Mononuclear cell (primary cell): ENCODE data around the gene MELTF. TPM values are rescaled to one million over a fixed set of nuclear protein-coding genes. Genes with fewer than 3 reads are reported as not detected.

Experiments
- H3K27me3 ChIP-seq: 2 replicates; pipeline ENCODE4 v1.6.0; 2011; ENCODE audit warnings: low read length, control low read depth; ENCODE audit not compliant: insufficient read depth
- H3K4me1 ChIP-seq: 2 replicates; pipeline ENCODE4 v1.5.1; 2011; ENCODE audit warnings: mild to moderate bottlenecking, low read length, control low read depth; ENCODE audit not compliant: insufficient read depth
- H3K4me3 ChIP-seq: 2 replicates; pipeline ENCODE4 v1.5.1; 2011; ENCODE audit warnings: mild to moderate bottlenecking, low read length, moderate library complexity
- H3K9me3 ChIP-seq: 2 replicates; pipeline ENCODE4 v1.5.1; 2011; ENCODE audit warnings: low read depth, mild to moderate bottlenecking, control low read depth, low read length
- total RNA-seq: library from RNA; depleted of rRNA; stranded (reverse); fragments of >200 nt; gene quantifications from one replicate; pipeline ENCODE4 v1.2.3, GENCODE V29; 2012

The MELTF gene
- total RNA-seq, 1 donor: 9.1 TPM

DNA sequence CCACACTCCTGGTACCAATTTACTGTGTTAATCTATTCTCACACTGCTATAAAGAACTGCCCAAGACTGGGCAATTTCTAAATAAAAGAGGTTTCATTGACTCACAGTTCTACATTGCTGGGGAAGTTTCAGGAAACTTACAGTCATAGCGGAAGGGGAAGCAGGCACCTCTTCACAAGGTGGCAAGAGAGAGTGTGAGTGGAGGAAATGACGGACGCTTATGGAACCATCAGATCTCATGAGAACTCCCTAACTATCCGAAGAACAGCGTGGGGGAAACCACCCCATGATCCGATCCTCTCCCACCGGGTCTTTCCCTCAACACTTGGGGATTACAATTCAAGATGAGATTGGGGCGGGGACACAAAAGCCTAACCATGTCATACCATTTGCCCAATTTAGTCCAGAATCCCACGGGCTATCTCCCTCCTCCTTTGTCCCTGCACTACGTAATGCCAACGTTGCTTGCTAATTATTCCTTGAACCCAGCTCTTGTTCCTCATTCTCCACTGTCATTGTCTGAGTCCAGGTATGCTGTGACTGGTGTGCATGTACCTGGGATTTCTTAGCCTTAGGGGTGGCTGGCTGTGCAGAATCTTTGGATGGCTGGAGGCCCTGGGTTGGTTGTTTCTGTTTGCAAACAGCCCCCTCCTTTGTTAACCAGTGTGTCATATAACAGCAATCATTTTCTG, 64.4 kb downstream of the MELTF start:
- Histone ChIP-seq H3K4me1 (peaks cover 8% of the 10 kb centered on the region), H3K9me3 (no peaks in the 10 kb centered on the region), H3K4me3 (no peak overlapping the region), H3K27me3 (no peaks in the 10 kb centered on the region)

DNA sequence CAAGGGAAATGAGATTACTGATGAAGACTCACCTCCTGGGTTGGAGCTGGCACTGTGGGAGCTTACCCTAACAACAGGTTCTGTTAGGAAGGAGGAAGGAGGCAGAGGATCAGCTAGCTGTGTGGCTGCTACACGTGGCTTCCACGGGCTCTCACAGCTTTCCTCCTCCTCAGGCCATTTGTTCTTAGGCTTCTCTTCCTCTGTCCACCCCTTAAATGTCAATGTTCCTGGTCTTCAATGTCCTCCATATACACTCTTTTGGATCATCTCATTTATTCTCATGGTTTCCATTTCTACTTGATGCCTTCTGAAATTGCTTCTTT, 66.0 kb downstream of the MELTF start:
- Histone ChIP-seq H3K4me1 (peaks cover 8% of the 10 kb centered on the region), H3K4me3 (no peak overlapping the region)

DNA sequence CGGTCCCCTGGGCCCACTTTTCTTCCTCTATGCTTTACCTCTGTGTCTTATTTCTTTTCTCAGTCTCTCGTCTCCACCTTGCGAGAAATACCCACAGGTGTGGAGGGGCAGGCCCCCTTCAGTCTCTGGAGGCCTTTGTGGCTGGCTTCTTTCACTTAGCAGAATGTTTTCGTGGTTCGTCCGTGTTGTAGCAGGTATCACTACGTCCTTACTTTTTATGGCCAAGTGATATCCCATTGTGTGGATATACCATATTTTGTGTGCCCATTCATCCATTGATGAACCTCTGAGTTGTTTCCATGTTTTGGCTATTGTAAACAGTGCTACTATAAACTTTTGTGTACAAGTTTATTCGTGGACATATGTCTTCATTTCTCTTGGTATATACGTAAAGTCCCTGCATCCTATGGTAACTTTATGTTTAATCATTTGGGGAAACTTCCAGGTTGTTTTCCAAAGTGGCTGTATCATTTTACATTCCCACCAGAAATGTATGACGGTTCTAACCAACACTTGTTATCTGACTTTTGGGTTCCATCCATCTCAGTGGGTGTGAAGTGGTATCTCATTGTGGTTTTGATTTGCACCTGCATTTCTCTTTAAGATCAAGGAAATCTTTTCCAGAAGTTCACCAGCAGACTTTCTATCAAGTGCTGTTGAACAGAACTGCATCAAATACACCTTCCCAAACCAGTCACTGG, 66.5 kb downstream of the MELTF start:
- Histone ChIP-seq H3K9me3 (no peaks in the 10 kb centered on the region), H3K4me3 (no peak overlapping the region), H3K4me1 (peaks cover 5% of the 10 kb centered on the region), H3K27me3 (no peaks in the 10 kb centered on the region)

More for the DNA sequence above, 66.0 kb downstream of the MELTF start:
- no peaks in the 10 kb centered on the region for H3K27me3 ChIP-seq
- no peaks in the 10 kb centered on the region for H3K9me3 ChIP-seq

DNA sequence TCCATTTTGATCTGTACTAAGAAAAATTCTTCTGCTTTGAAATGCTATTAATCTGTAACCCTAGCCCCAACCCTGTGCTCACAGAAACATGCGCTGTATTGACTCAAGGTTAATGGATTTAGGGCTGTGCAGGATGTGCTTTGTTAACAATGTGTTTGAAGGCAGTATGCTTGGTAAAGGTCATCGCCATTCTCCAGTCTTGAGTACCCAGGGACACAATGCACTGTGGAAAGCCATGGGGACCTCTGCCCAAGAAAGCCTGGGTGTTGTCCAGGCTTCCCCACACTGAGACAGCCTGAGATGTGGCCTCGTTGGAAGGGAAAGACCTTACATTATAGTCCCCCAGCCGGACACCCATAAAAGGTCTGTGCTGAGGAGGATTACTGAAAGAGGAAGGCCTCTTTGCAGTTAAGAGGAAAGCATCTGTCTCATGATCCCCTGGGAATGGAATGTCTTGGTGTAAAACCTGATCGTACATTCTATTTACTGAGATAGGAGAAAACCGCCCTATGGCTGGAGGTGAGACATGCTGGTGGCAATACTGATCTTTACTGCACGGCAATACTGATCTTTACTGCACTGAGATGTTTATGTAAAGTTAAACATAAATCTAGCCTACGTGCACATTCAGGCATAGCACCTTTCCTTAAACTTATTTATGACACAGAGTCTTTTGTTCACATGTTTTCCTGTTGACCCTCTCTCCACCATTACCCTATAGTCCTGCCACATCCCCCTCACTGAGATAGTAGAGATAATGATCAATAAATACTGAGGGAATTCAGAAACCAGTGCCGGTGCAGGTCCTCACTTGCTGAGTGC, 67.3 kb downstream of the MELTF start:
- H3K4me3 ChIP-seq: no peak overlapping the region
- H3K9me3 ChIP-seq: no peaks in the 10 kb centered on the region
- no peaks in the 10 kb centered on the region for H3K4me1 ChIP-seq
- no peaks in the 10 kb centered on the region for H3K27me3 ChIP-seq

DNA sequence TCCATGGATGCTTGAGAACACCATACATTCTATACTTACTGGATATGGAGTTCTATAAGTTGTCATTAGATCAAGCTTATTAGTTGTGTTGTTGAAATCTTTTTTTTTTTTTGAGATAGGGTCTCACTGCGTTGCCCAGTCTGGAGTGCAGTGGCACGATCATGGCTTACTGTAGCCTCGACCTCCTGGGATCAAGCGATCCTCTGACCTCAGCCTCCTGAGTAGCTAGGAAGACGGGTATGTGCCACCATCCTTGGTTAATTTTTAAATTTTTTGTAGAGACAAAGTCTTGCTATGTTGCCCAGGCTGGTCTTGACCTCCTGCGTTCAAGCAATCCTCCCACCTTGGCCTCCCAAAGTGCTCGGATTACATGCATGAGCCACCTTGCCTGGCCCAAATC, 74.8 kb downstream of the MELTF start:
- Histone ChIP-seq H3K27me3 (no peaks in the 10 kb centered on the region), H3K9me3 (no peaks in the 10 kb centered on the region), H3K4me1 (no peaks in the 10 kb centered on the region), H3K4me3 (no peak overlapping the region)

Other genes with a start within 250 kb of the MELTF start
- gene SENP5, start 161.9 kb downstream of the MELTF start, total RNA-seq: 91.2 TPM
- 23.1 TPM for gene NCBP2, start 87.3 kb downstream of the MELTF start, total RNA-seq
- gene PIGZ, start 61.0 kb downstream of the MELTF start, total RNA-seq: 1.0 TPM